ENCODE measurements around the gene S100A11. TPM values are rescaled to one million over a fixed set of nuclear protein-coding genes. Genes with fewer than 3 reads are reported as not detected.
A peak's percentile ranks its signal among the peaks of the same experiment; 100 is the strongest.

S100A11 gene
- total RNA-seq, 1 experiment from 2014 or later = 455 TPM

- DNase-seq (ENCODE audit: low read depth) = no peak
- in situ Hi-C loops (cut with HindIII; ENCODE audit: low pct_unique_long_range_greater_than_20kb, low sequenced_read_pairs) = no loop called here
Measured at GRCh38 chr1:152014943-152015342, 21.9 kb downstream of the S100A11 start.

- in situ Hi-C loops (cut with HindIII; ENCODE audit: low pct_unique_long_range_greater_than_20kb, low sequenced_read_pairs) = no loop called here
- DNase-seq (ENCODE audit: low read depth) = peak; percentile 42
Measured at GRCh38 chr1:152013664-152014237, 23.1 kb downstream of the S100A11 start.

GRCh38 chr1:152009691-152010090 is 27.1 kb downstream of the S100A11 start:
- no peak for DNase-seq (ENCODE audit: low read depth)
- in situ Hi-C loops (cut with HindIII; ENCODE audit: low pct_unique_long_range_greater_than_20kb, low sequenced_read_pairs) = no loop called here

- DNase-seq (ENCODE audit: low read depth) = no peak
- in situ Hi-C loops (cut with HindIII; ENCODE audit: low pct_unique_long_range_greater_than_20kb, low sequenced_read_pairs) = no loop called here
Measured at GRCh38 chr1:152007047-152007446, 29.8 kb downstream of the S100A11 start.

- DNase-seq (ENCODE audit: low read depth) = no peak
- in situ Hi-C loops (cut with HindIII; ENCODE audit: low pct_unique_long_range_greater_than_20kb, low sequenced_read_pairs) = no loop called here
Measured at GRCh38 chr1:152005360-152005912, 31.4 kb downstream of the S100A11 start.

- DNase-seq (ENCODE audit: low read depth) = no peak
- in situ Hi-C loops (cut with HindIII; ENCODE audit: low pct_unique_long_range_greater_than_20kb, low sequenced_read_pairs) = no loop called here
Measured at GRCh38 chr1:152003846-152004442, 32.9 kb downstream of the S100A11 start.

GRCh38 chr1:152002960-152003359 is 33.8 kb downstream of the S100A11 start:
- in situ Hi-C loops (cut with HindIII; ENCODE audit: low pct_unique_long_range_greater_than_20kb, low sequenced_read_pairs) = no loop called here
- no peak for DNase-seq (ENCODE audit: low read depth)

- in situ Hi-C loops (cut with HindIII; ENCODE audit: low pct_unique_long_range_greater_than_20kb, low sequenced_read_pairs) = no loop called here
- DNase-seq (ENCODE audit: low read depth) = peak; percentile 73
Measured at GRCh38 chr1:152001631-152002584, 34.9 kb downstream of the S100A11 start.

GRCh38 chr1:152000964-152001630 is 35.7 kb downstream of the S100A11 start:
- no peak for DNase-seq (ENCODE audit: low read depth)
- in situ Hi-C loops (cut with HindIII; ENCODE audit: low pct_unique_long_range_greater_than_20kb, low sequenced_read_pairs) = no loop called here

GRCh38 chr1:151998611-151999362 is 38.0 kb downstream of the S100A11 start:
- in situ Hi-C loops (cut with HindIII; ENCODE audit: low pct_unique_long_range_greater_than_20kb, low sequenced_read_pairs) = no loop called here
- DNase-seq (ENCODE audit: low read depth) = peak; percentile 91

GRCh38 chr1:151997284-151997570 is 39.6 kb downstream of the S100A11 start:
- in situ Hi-C loops (cut with HindIII; ENCODE audit: low pct_unique_long_range_greater_than_20kb, low sequenced_read_pairs) = no loop called here

GRCh38 chr1:151995774-151996173 is 41.0 kb downstream of the S100A11 start:
- DNase-seq (ENCODE audit: low read depth) = no peak
- in situ Hi-C loops (cut with HindIII; ENCODE audit: low pct_unique_long_range_greater_than_20kb, low sequenced_read_pairs) = no loop called here

More at GRCh38 chr1:151997284-151997570, 39.6 kb downstream of the S100A11 start:
- DNase-seq (ENCODE audit: low read depth) = no peak

- peak; percentile 84 for DNase-seq (ENCODE audit: low read depth)
- in situ Hi-C loops (cut with HindIII; ENCODE audit: low pct_unique_long_range_greater_than_20kb, low sequenced_read_pairs) = no loop called here
Measured at GRCh38 chr1:151994956-151995355, 41.8 kb downstream of the S100A11 start.

- DNase-seq (ENCODE audit: low read depth) = peak; percentile 85
- in situ Hi-C loops (cut with HindIII; ENCODE audit: low pct_unique_long_range_greater_than_20kb, low sequenced_read_pairs) = no loop called here
Measured at GRCh38 chr1:151993734-151994496, 42.9 kb downstream of the S100A11 start, which contains the start of gene S100A10. TSS of gene S100A10 (minus strand) at chr1:151993859. CDS start at chr1:151986230, 7,629 bp downstream.

GRCh38 chr1:151993084-151993733 is 43.6 kb downstream of the S100A11 start:
- no peak for DNase-seq (ENCODE audit: low read depth)
- in situ Hi-C loops (cut with HindIII; ENCODE audit: low pct_unique_long_range_greater_than_20kb, low sequenced_read_pairs) = no loop called here

GRCh38 chr1:151992303-151993083 is 44.3 kb downstream of the S100A11 start:
- DNase-seq (ENCODE audit: low read depth) = peak; percentile 98
- in situ Hi-C loops (cut with HindIII; ENCODE audit: low pct_unique_long_range_greater_than_20kb, low sequenced_read_pairs) = no loop called here

All from Caki2 (cell line).